ENCODE results near the gene ZBED5.

DNA sequence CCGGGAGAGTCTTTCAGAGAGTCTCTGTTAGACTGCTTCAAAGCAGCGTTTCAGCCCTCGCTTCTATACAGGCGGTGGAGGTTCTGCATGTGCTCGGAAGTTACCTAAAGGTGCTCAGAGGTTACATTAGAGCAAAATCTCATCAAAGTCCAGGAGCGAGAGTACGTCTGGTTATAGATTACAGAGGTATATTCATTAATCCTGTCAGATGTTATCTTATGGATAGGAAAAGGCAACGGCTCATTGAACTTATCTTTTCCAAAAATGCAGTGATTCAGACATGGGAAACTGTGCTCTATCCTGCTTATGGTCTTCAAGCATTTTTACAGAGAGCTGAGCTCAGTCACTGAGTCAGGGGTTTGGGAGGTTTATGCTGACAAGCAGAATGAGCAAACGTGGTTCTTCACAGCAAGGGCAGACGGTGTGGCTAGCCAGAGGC, 9.1 kb upstream of the ZBED5 start:
- TF ChIP-seq, protein P1, sequence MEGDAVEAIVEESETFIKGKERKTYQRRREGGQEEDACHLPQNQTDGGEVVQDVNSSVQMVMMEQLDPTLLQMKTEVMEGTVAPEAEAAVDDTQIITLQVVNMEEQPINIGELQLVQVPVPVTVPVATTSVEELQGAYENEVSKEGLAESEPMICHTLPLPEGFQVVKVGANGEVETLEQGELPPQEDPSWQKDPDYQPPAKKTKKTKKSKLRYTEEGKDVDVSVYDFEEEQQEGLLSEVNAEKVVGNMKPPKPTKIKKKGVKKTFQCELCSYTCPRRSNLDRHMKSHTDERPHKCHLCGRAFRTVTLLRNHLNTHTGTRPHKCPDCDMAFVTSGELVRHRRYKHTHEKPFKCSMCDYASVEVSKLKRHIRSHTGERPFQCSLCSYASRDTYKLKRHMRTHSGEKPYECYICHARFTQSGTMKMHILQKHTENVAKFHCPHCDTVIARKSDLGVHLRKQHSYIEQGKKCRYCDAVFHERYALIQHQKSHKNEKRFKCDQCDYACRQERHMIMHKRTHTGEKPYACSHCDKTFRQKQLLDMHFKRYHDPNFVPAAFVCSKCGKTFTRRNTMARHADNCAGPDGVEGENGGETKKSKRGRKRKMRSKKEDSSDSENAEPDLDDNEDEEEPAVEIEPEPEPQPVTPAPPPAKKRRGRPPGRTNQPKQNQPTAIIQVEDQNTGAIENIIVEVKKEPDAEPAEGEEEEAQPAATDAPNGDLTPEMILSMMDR (IDR thresholded peaks at IDR 0.05; ENCODE audit: low read depth, low read length, missing input control): no peak
- TF ChIP-seq, protein P2, sequence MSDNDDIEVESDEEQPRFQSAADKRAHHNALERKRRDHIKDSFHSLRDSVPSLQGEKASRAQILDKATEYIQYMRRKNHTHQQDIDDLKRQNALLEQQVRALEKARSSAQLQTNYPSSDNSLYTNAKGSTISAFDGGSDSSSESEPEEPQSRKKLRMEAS (IDR thresholded peaks at IDR 0.05): no peak
- TF ChIP-seq, protein P3, sequence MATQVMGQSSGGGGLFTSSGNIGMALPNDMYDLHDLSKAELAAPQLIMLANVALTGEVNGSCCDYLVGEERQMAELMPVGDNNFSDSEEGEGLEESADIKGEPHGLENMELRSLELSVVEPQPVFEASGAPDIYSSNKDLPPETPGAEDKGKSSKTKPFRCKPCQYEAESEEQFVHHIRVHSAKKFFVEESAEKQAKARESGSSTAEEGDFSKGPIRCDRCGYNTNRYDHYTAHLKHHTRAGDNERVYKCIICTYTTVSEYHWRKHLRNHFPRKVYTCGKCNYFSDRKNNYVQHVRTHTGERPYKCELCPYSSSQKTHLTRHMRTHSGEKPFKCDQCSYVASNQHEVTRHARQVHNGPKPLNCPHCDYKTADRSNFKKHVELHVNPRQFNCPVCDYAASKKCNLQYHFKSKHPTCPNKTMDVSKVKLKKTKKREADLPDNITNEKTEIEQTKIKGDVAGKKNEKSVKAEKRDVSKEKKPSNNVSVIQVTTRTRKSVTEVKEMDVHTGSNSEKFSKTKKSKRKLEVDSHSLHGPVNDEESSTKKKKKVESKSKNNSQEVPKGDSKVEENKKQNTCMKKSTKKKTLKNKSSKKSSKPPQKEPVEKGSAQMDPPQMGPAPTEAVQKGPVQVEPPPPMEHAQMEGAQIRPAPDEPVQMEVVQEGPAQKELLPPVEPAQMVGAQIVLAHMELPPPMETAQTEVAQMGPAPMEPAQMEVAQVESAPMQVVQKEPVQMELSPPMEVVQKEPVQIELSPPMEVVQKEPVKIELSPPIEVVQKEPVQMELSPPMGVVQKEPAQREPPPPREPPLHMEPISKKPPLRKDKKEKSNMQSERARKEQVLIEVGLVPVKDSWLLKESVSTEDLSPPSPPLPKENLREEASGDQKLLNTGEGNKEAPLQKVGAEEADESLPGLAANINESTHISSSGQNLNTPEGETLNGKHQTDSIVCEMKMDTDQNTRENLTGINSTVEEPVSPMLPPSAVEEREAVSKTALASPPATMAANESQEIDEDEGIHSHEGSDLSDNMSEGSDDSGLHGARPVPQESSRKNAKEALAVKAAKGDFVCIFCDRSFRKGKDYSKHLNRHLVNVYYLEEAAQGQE (IDR thresholded peaks at IDR 0.05): no peak
- TF ChIP-seq TAF1 (conservative IDR thresholded peaks at IDR 0.05): no peak
- TF ChIP-seq JUND (IDR thresholded peaks at IDR 0.05): no peak
- no peak for TF ChIP-seq FOXA2 (IDR thresholded peaks at IDR 0.05)
- no peak for TF ChIP-seq RAD21 (IDR thresholded peaks at IDR 0.05)
